Endothelial cell of umbilical vein (primary cell): Measurements from ENCODE around the gene SBF1. TPM values are rescaled to one million over a fixed set of nuclear protein-coding genes. Genes with fewer than 3 reads are reported as not detected.

ENCODE experiments used
- BruUV-seq: library from RNA; stranded (reverse); fragments of 400-500 nt; replicated peaks from 2 replicates; lab custom pipeline; 2021; lab: Mats Ljungman, UMichigan
- CTCF ChIA-PET: fragments of 300-600, 350-600 bp; sonication (Branson Sonifier 250); formaldehyde crosslinking; loops from one replicate; lab custom pipeline; 2021; ENCODE audit warnings: antibody characterized with exemption, inconsistent platforms; lab: Charles Lee
- POLR2A ChIA-PET: fragments of 300-600, 350-600 bp; sonication (Branson Sonifier 250); formaldehyde crosslinking; loops from one replicate; lab custom pipeline; 2021; ENCODE audit warnings: antibody characterized with exemption, inconsistent platforms; lab: Charles Lee
- DNase-seq: peaks from one replicate; pipeline ENCODE4 v3.0.0-alpha.2; 2011; ENCODE audit warnings: low read depth, low spot score
- FAIRE-seq: peaks from 2 replicates; lab custom pipeline; 2011; peaks lifted over from hg19 to GRCh38; lab: Jason Lieb, UNC
- H2AFZ ChIP-seq: 2 replicates; pipeline ENCODE4 v1.6.0; 2012; ENCODE audit warnings: low read depth, low read length, control low read depth, inconsistent platforms
- H3K27ac ChIP-seq: 2 replicates; pipeline ENCODE4 v1.5.1; 2011; ENCODE audit warnings: low read depth, mild to moderate bottlenecking, control low read depth, low read length, moderate library complexity; ENCODE audit not compliant: insufficient read depth
- H3K27me3 ChIP-seq, 2 experiments: 2 replicates each; pipeline versions ENCODE4 v1.6.0 to v1.6.1; 2011; ENCODE audit warnings: low read length in 2 of 2, mixed read lengths in 1 of 2; ENCODE audit not compliant: control insufficient read depth in 2 of 2, insufficient read depth in 2 of 2
- H3K36me3 ChIP-seq, 2 experiments: 2 replicates in 1 of 2; 3 replicates in 1 of 2; pipeline ENCODE4 v1.5.1; 2011; ENCODE audit warnings: low read length in 2 of 2, mild to moderate bottlenecking in 1 of 2, moderate library complexity in 1 of 2; ENCODE audit not compliant: control insufficient read depth in 2 of 2, insufficient read depth in 2 of 2; ENCODE audit errors: extremely low read depth in 1 of 2
- H3K4me1 ChIP-seq: 3 replicates; pipeline ENCODE4 v1.5.1; 2011; ENCODE audit warnings: mild to moderate bottlenecking, low read length; ENCODE audit not compliant: control insufficient read depth, insufficient read depth; ENCODE audit errors: extremely low read depth
- H3K4me2 ChIP-seq: 2 replicates; pipeline ENCODE4 v1.6.1; 2011; ENCODE audit warnings: low read length, control low read depth, mixed read lengths; ENCODE audit not compliant: insufficient read depth
- H3K4me3 ChIP-seq, 3 experiments: fragments of 200-600 bp in 1 of 3; sonication (generic), shearing (Covaris generic) in 1 of 3; replicated peaks in 1 of 3; 2 replicates each; pipeline ENCODE4 v1.5.1; 2011 to 2016; ENCODE audit warnings: control low read depth in 3 of 3, low read length in 3 of 3, mild to moderate bottlenecking in 2 of 3, inconsistent platforms in 1 of 3, low read depth in 1 of 3, moderate library complexity in 1 of 3; ENCODE audit not compliant: insufficient read depth in 1 of 3
- H3K79me2 ChIP-seq: 2 replicates; pipeline ENCODE4 v1.6.0; 2012; ENCODE audit warnings: low read length, inconsistent platforms; ENCODE audit not compliant: control insufficient read depth, insufficient read depth
- H3K9ac ChIP-seq: replicated peaks from 2 replicates; pipeline ENCODE3; 2011; ENCODE audit warnings: low read length, control low read depth; ENCODE audit not compliant: insufficient read depth; ENCODE audit errors: extremely low read depth
- H3K9me1 ChIP-seq: replicated peaks from 3 replicates; pipeline ENCODE4 v1.6.0; 2011; ENCODE audit warnings: mild to moderate bottlenecking, low read length; ENCODE audit not compliant: control insufficient read depth, insufficient read depth; ENCODE audit errors: extremely low read depth
- H3K9me3 ChIP-seq: replicated peaks from 2 replicates; pipeline ENCODE4 v1.5.1; 2012; ENCODE audit warnings: low read length, inconsistent platforms; ENCODE audit not compliant: control insufficient read depth, insufficient read depth
- H4K20me1 ChIP-seq: replicated peaks from 2 replicates; pipeline ENCODE3; 2011; ENCODE audit warnings: mild to moderate bottlenecking, low read length; ENCODE audit not compliant: control insufficient read depth, insufficient read depth; ENCODE audit errors: extremely low read depth
- CTCF ChIP-seq, 2 donors: IDR thresholded peaks; 1 replicate in 1 of 2; 2 replicates in 1 of 2; pipeline ENCODE4 v1.5.1; 2011; ENCODE audit warnings: low read length in 2 of 2, mild to moderate bottlenecking in 2 of 2, moderate library complexity in 2 of 2, control low read depth in 1 of 2, inconsistent platforms in 1 of 2, low read depth in 1 of 2; ENCODE audit not compliant: insufficient read depth in 1 of 2; ENCODE audit errors: extremely low read depth in 1 of 2
- EZH2 ChIP-seq: IDR thresholded peaks from 2 replicates; pipeline ENCODE4 v1.6.1; 2012; ENCODE audit warnings: borderline replicate concordance, low read depth, mild to moderate bottlenecking, moderate library complexity, low read length, inconsistent platforms; ENCODE audit not compliant: severe bottlenecking
- FOS ChIP-seq: IDR thresholded peaks from 2 replicates; pipeline ENCODE4 v1.6.1; 2011; ENCODE audit warnings: mild to moderate bottlenecking, low read length, moderate library complexity, borderline replicate concordance; ENCODE audit not compliant: insufficient read depth
- GATA2 ChIP-seq: IDR thresholded peaks from 2 replicates; pipeline ENCODE4 v1.7.0; 2011; ENCODE audit warnings: low read depth, mild to moderate bottlenecking, moderate library complexity, mixed read lengths, low read length; ENCODE audit not compliant: insufficient read length, insufficient read depth
- JUN ChIP-seq: IDR thresholded peaks from 2 replicates; pipeline ENCODE4 v1.6.1; 2011; ENCODE audit warnings: borderline replicate concordance, low read depth; ENCODE audit not compliant: insufficient read length, insufficient read depth
- MAX ChIP-seq: IDR thresholded peaks from 2 replicates; pipeline ENCODE4 v1.6.1; 2011; ENCODE audit not compliant: insufficient read depth, insufficient read length
- MYC ChIP-seq: IDR thresholded peaks from one replicate; pipeline ENCODE4 v1.6.1; 2011; ENCODE audit warnings: mild to moderate bottlenecking, low read depth, low read length
- POLR2A ChIP-seq: IDR thresholded peaks from 2 replicates; pipeline ENCODE4 v1.6.1; 2012; ENCODE audit warnings: low read depth, mild to moderate bottlenecking, control low read depth, low read length
- POLR2AphosphoS5 ChIP-seq: IDR thresholded peaks from 2 replicates; pipeline ENCODE4 v1.6.1; 2012; ENCODE audit warnings: low read depth, mild to moderate bottlenecking, control low read depth, low read length, moderate library complexity; ENCODE audit not compliant: insufficient read depth
- dilution Hi-C: fragments of 300-500 bp; cut with MboI; formaldehyde crosslinking; loops from one replicate; pipeline ENCODE4 v1.15.0; 2019; ENCODE audit warnings: low sequenced_read_pairs; ENCODE audit not compliant: extremely low pct_ligation_motif_present
- intact Hi-C: fragments of 100-400 bp; cut with micrococcal nuclease; formaldehyde crosslinking; loops from one replicate; pipeline ENCODE4 v1.10.0; 2022
- polyA plus RNA-seq, 4 experiments: library from polyadenylated mRNA; depleted of rRNA in 3 of 4; stranded (reverse) in 3 of 4; unstranded in 1 of 4; fragments of >200 nt; gene quantifications; 2 replicates each; pipeline versions ENCODE4 v1.2.1 to v1.2.3, GENCODE V29; 2011 to 2012; ENCODE audit warnings: missing spikeins in 1 of 4
- total RNA-seq: library from RNA; stranded (reverse); gene quantifications from 2 replicates; pipeline ENCODE4 v1.2.3, GENCODE V29; 2021

Gene SBF1
- total and polyA plus RNA-seq, 2 donors (not counting 3 experiments of a cell fraction or from before 2014, with no cell fraction given) = 36.3 to 68.6 TPM

- peak overlapping the region; percentile 36 for H2AFZ ChIP-seq
- no peaks in the 10 kb centered on the region for H4K20me1 ChIP-seq
- no peaks in the 10 kb centered on the region for H3K9me3 ChIP-seq
- POLR2A ChIA-PET = no interaction called here
- H3K9ac ChIP-seq = no peak overlapping the region
- peak; percentile 35 for TF ChIP-seq EZH2
- no peak for TF ChIP-seq MYC
- TF ChIP-seq POLR2A = no peak
- TF ChIP-seq GATA2 = no peak
- no peak overlapping the region for H3K27ac ChIP-seq
- H3K9me1 ChIP-seq = no peaks in the 10 kb centered on the region
- peak overlapping the region; percentile 16 for H3K4me2 ChIP-seq
- H3K79me2 ChIP-seq = no peaks in the 10 kb centered on the region
- dilution Hi-C loops = no loop called here
- H3K36me3 ChIP-seq = no peaks in the 10 kb centered on the region
- peaks cover 10 to 22% of the 10 kb centered on the region in 2 experiments for H3K27me3 ChIP-seq
- no TSS peak for BruUV-seq
- peak overlapping the region in 2 of 3 experiments; percentile 22 to 31 for H3K4me3 ChIP-seq
- intact Hi-C loops = no loop called here
- FAIRE-seq (no peak), DNase-seq (no peak)
- CTCF ChIA-PET = interaction anchor here (1.1 kb wide), 1 partner anchor 27 kb away, joined by 3 read pairs; the partner anchor contains the start of gene LMF2
- no peaks in the 10 kb centered on the region for H3K4me1 ChIP-seq
Measured at GRCh38 chr22:50481045-50481439, 6.2 kb upstream of the SBF1 start.

- no peaks in the 10 kb centered on the region for H3K4me1 ChIP-seq
- peaks cover 10 to 22% of the 10 kb centered on the region in 2 experiments for H3K27me3 ChIP-seq
- H3K4me3 ChIP-seq = no peak overlapping the region
- CTCF ChIA-PET = interaction anchor here (1.1 to 1.2 kb wide), 2 partner anchors 18 to 28 kb away, joined by 3 to 4 read pairs; partner anchors contain the start of gene LMF2
- FAIRE-seq (no peak), DNase-seq (no peak)
- POLR2A ChIA-PET = no interaction called here
- BruUV-seq = no TSS peak
- no peak for TF ChIP-seq POLR2A
- no peak for TF ChIP-seq CTCF (IDR thresholded peaks at IDR 0.05; ENCODE audit: extremely low read depth in 1 of 2, insufficient read depth in 1 of 2, low read depth in 1 of 2, low read length in 2 of 2)
- TF ChIP-seq EZH2 = no peak
- no peak for TF ChIP-seq POLR2AphosphoS5
- TF ChIP-seq JUN = no peak
- TF ChIP-seq GATA2 = no peak
- TF ChIP-seq MYC = no peak
- TF ChIP-seq MAX = no peak
- TF ChIP-seq FOS = no peak
- no peaks in the 10 kb centered on the region for H3K36me3 ChIP-seq
- H3K4me2 ChIP-seq = no peak overlapping the region
- no peaks in the 10 kb centered on the region for H3K9me3 ChIP-seq
- H3K27ac ChIP-seq = no peak overlapping the region
- intact Hi-C loops = no loop called here
- dilution Hi-C loops = no loop called here
- H4K20me1 ChIP-seq = no peaks in the 10 kb centered on the region
- H3K79me2 ChIP-seq = no peaks in the 10 kb centered on the region
- H3K9ac ChIP-seq = no peak overlapping the region
- H3K9me1 ChIP-seq = no peaks in the 10 kb centered on the region
- H2AFZ ChIP-seq = no peak overlapping the region
Measured at GRCh38 chr22:50479721-50480120, 4.9 kb upstream of the SBF1 start.
